GM18517 (cell line): ENCODE data around the gene OPALIN.

Source experiments
- ATAC-seq: cut with Tn5 transposase; IDR thresholded peaks from one replicate; pipeline ENCODE4 v1.9.1; 2021; ENCODE audit warnings: mild to moderate bottlenecking, moderate library complexity; ENCODE audit not compliant: unreplicated experiment

The OPALIN gene

GRCh38 chr10:96304230-96304629 is 54.6 kb downstream of the OPALIN start, which contains the start of gene DNTT:
Gene DNTT (plus strand): TSS chr10:96304434. CDS start chr10:96304498, 64 bp downstream.
- ATAC-seq, result no peak

- no peak for ATAC-seq
Measured at GRCh38 chr10:96301616-96302015, 57.2 kb downstream of the OPALIN start.

GRCh38 chr10:96299383-96299782 is 59.4 kb downstream of the OPALIN start:
- ATAC-seq, result no peak

GRCh38 chr10:96298362-96298761 is 60.4 kb downstream of the OPALIN start:
- no peak for ATAC-seq

GRCh38 chr10:96297486-96297885 is 61.3 kb downstream of the OPALIN start:
- ATAC-seq, result no peak

- ATAC-seq, result no peak
Measured at GRCh38 chr10:96295475-96295874, 63.3 kb downstream of the OPALIN start.
